ENCODE data around the gene GRIK4. TPM values are rescaled to one million over a fixed set of nuclear protein-coding genes. Genes with fewer than 3 reads are reported as not detected.

The GRIK4 gene
- total RNA-seq, 1 experiment from 2014 or later = 3.3 TPM

DNA sequence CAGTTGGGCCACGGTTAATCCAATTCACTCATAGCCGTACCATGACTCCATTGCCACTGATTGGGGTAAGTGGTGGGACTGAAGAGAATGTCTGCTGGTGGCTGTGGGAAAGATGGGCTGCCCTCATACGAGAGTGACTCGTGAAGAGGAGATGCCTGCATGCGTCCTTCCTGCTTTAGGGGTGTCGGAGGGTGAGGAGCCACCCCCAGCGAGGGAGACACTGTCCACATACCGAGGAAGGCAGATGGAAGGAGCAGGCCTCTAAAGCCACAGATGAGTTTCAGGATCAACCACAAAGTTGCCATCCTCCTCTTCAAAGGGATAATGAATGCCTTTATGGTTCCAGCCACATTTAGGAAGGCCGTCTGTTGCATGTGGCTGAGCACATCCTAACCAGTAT is 83.2 kb downstream of the GRIK4 start:
- ATAC-seq = no peak
- H3K4me3 Mint-ChIP-seq = no peak overlapping the region
- H3K9me3 Mint-ChIP-seq = no peaks in the 10 kb centered on the region
- peaks cover 13% of the 10 kb centered on the region for H3K27me3 Mint-ChIP-seq (ENCODE audit: low read depth)
- H3K4me1 Mint-ChIP-seq = peaks cover 53% of the 10 kb centered on the region
- ChIA-PET POLR2A (no interaction called here), CTCF (no interaction called here)
- no peak overlapping the region for H3K27ac Mint-ChIP-seq
- H3K36me3 Mint-ChIP-seq = no peaks in the 10 kb centered on the region
- no peak for DNase-seq (ENCODE audit: low spot score)
- TF ChIP-seq, protein P1, sequence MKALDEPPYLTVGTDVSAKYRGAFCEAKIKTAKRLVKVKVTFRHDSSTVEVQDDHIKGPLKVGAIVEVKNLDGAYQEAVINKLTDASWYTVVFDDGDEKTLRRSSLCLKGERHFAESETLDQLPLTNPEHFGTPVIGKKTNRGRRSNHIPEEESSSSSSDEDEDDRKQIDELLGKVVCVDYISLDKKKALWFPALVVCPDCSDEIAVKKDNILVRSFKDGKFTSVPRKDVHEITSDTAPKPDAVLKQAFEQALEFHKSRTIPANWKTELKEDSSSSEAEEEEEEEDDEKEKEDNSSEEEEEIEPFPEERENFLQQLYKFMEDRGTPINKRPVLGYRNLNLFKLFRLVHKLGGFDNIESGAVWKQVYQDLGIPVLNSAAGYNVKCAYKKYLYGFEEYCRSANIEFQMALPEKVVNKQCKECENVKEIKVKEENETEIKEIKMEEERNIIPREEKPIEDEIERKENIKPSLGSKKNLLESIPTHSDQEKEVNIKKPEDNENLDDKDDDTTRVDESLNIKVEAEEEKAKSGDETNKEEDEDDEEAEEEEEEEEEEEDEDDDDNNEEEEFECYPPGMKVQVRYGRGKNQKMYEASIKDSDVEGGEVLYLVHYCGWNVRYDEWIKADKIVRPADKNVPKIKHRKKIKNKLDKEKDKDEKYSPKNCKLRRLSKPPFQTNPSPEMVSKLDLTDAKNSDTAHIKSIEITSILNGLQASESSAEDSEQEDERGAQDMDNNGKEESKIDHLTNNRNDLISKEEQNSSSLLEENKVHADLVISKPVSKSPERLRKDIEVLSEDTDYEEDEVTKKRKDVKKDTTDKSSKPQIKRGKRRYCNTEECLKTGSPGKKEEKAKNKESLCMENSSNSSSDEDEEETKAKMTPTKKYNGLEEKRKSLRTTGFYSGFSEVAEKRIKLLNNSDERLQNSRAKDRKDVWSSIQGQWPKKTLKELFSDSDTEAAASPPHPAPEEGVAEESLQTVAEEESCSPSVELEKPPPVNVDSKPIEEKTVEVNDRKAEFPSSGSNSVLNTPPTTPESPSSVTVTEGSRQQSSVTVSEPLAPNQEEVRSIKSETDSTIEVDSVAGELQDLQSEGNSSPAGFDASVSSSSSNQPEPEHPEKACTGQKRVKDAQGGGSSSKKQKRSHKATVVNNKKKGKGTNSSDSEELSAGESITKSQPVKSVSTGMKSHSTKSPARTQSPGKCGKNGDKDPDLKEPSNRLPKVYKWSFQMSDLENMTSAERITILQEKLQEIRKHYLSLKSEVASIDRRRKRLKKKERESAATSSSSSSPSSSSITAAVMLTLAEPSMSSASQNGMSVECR (CRISPR knock-in tag; IDR thresholded peaks at IDR 0.05; ENCODE audit: borderline replicate concordance) = no peak
- TF ChIP-seq, protein P2, sequence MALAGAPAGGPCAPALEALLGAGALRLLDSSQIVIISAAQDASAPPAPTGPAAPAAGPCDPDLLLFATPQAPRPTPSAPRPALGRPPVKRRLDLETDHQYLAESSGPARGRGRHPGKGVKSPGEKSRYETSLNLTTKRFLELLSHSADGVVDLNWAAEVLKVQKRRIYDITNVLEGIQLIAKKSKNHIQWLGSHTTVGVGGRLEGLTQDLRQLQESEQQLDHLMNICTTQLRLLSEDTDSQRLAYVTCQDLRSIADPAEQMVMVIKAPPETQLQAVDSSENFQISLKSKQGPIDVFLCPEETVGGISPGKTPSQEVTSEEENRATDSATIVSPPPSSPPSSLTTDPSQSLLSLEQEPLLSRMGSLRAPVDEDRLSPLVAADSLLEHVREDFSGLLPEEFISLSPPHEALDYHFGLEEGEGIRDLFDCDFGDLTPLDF (CRISPR knock-in tag; IDR thresholded peaks at IDR 0.05) = no peak
- TF ChIP-seq TCF7 (CRISPR knock-in tag; IDR thresholded peaks at IDR 0.05; ENCODE audit: low read depth) (no peak), KAT7 (CRISPR knock-in tag; IDR thresholded peaks at IDR 0.05; ENCODE audit: borderline replicate concordance) (no peak), JAZF1 (CRISPR knock-in tag; IDR thresholded peaks at IDR 0.05) (no peak), RORB (CRISPR knock-in tag; IDR thresholded peaks at IDR 0.05) (no peak), CBFB (CRISPR knock-in tag; IDR thresholded peaks at IDR 0.05; ENCODE audit: low read depth) (no peak), MYBL2 (CRISPR knock-in tag; IDR thresholded peaks at IDR 0.05) (no peak), TP53 (CRISPR knock-in tag; IDR thresholded peaks at IDR 0.05) (no peak)
- TF ChIP-seq, protein P3, sequence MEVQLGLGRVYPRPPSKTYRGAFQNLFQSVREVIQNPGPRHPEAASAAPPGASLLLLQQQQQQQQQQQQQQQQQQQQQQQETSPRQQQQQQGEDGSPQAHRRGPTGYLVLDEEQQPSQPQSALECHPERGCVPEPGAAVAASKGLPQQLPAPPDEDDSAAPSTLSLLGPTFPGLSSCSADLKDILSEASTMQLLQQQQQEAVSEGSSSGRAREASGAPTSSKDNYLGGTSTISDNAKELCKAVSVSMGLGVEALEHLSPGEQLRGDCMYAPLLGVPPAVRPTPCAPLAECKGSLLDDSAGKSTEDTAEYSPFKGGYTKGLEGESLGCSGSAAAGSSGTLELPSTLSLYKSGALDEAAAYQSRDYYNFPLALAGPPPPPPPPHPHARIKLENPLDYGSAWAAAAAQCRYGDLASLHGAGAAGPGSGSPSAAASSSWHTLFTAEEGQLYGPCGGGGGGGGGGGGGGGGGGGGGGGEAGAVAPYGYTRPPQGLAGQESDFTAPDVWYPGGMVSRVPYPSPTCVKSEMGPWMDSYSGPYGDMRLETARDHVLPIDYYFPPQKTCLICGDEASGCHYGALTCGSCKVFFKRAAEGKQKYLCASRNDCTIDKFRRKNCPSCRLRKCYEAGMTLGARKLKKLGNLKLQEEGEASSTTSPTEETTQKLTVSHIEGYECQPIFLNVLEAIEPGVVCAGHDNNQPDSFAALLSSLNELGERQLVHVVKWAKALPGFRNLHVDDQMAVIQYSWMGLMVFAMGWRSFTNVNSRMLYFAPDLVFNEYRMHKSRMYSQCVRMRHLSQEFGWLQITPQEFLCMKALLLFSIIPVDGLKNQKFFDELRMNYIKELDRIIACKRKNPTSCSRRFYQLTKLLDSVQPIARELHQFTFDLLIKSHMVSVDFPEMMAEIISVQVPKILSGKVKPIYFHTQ (CRISPR knock-in tag; IDR thresholded peaks at IDR 0.05) = no peak
- TF ChIP-seq, protein P4, sequence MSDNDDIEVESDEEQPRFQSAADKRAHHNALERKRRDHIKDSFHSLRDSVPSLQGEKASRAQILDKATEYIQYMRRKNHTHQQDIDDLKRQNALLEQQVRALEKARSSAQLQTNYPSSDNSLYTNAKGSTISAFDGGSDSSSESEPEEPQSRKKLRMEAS (CRISPR knock-in tag; IDR thresholded peaks at IDR 0.05) = no peak
- TF ChIP-seq, protein P5, sequence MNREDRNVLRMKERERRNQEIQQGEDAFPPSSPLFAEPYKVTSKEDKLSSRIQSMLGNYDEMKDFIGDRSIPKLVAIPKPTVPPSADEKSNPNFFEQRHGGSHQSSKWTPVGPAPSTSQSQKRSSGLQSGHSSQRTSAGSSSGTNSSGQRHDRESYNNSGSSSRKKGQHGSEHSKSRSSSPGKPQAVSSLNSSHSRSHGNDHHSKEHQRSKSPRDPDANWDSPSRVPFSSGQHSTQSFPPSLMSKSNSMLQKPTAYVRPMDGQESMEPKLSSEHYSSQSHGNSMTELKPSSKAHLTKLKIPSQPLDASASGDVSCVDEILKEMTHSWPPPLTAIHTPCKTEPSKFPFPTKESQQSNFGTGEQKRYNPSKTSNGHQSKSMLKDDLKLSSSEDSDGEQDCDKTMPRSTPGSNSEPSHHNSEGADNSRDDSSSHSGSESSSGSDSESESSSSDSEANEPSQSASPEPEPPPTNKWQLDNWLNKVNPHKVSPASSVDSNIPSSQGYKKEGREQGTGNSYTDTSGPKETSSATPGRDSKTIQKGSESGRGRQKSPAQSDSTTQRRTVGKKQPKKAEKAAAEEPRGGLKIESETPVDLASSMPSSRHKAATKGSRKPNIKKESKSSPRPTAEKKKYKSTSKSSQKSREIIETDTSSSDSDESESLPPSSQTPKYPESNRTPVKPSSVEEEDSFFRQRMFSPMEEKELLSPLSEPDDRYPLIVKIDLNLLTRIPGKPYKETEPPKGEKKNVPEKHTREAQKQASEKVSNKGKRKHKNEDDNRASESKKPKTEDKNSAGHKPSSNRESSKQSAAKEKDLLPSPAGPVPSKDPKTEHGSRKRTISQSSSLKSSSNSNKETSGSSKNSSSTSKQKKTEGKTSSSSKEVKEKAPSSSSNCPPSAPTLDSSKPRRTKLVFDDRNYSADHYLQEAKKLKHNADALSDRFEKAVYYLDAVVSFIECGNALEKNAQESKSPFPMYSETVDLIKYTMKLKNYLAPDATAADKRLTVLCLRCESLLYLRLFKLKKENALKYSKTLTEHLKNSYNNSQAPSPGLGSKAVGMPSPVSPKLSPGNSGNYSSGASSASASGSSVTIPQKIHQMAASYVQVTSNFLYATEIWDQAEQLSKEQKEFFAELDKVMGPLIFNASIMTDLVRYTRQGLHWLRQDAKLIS (CRISPR knock-in tag; IDR thresholded peaks at IDR 0.05; ENCODE audit: borderline replicate concordance) = no peak
- TF ChIP-seq, protein P6, sequence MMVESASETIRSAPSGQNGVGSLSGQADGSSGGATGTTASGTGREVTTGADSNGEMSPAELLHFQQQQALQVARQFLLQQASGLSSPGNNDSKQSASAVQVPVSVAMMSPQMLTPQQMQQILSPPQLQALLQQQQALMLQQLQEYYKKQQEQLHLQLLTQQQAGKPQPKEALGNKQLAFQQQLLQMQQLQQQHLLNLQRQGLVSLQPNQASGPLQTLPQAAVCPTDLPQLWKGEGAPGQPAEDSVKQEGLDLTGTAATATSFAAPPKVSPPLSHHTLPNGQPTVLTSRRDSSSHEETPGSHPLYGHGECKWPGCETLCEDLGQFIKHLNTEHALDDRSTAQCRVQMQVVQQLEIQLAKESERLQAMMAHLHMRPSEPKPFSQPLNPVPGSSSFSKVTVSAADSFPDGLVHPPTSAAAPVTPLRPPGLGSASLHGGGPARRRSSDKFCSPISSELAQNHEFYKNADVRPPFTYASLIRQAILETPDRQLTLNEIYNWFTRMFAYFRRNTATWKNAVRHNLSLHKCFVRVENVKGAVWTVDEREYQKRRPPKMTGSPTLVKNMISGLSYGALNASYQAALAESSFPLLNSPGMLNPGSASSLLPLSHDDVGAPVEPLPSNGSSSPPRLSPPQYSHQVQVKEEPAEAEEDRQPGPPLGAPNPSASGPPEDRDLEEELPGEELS (CRISPR knock-in tag; IDR thresholded peaks at IDR 0.05) = no peak
- TF ChIP-seq, protein P7, sequence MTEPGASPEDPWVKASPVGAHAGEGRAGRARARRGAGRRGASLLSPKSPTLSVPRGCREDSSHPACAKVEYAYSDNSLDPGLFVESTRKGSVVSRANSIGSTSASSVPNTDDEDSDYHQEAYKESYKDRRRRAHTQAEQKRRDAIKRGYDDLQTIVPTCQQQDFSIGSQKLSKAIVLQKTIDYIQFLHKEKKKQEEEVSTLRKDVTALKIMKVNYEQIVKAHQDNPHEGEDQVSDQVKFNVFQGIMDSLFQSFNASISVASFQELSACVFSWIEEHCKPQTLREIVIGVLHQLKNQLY (CRISPR knock-in tag; IDR thresholded peaks at IDR 0.05) = no peak

Measured in WTC11 (cell line).